GM18499 (cell line): ENCODE data around the gene GSG1L.

Experiments
- ATAC-seq: cut with Tn5 transposase; IDR thresholded peaks from one replicate; pipeline ENCODE4 v1.9.1; 2021; ENCODE audit warnings: moderate number of reproducible peaks; ENCODE audit not compliant: insufficient read depth, unreplicated experiment

GSG1L gene

DNA sequence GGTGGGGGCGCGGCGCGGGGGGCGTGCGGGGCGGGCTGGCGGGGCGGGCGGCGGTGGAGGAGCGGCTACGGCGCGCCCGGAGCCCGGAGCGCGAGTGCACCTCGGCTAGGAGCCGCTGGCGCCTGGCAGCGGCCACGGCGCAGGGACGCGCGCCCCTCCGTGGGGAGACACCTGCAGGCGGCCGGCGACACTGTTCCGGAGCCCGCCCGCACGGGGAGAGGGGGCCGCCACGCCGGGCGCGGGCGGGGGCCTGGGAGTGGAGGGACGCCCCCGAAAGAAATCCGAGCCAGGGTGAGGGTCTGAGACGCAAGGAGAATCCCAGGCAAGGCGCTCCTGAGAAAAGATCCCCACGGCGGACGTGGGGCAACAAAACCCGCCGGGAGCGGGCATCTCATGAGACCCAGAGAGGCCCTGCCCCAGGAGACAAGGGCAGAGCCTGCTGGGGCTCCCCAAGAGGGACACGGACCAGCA lies at the start of gene GSG1L:
TSS of gene GSG1L (minus strand) at position 124 of the 471 bp plus-strand sequence. CDS start 290 bp downstream, outside the sequence.
- no peak for ATAC-seq

DNA sequence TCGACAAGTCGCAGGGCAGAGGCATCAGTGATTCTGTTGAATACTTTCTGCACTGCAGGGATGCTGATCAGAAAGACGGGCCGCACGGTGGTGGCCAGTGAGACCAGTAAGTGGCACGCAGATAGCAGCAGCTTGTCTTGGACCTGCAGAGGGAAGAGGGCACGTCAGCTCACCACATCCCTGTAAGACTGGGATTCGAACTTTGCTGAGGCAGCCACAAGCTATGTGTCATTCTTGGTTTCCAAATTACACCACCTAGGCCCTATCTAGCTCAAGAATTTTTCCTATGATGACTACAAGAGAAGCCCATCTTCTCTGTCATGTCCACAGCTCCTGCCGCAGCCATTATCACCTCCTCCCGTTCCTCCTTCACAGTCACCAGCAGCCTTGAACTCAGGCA lies 49.4 kb upstream of the GSG1L start:
- no peak for ATAC-seq

DNA sequence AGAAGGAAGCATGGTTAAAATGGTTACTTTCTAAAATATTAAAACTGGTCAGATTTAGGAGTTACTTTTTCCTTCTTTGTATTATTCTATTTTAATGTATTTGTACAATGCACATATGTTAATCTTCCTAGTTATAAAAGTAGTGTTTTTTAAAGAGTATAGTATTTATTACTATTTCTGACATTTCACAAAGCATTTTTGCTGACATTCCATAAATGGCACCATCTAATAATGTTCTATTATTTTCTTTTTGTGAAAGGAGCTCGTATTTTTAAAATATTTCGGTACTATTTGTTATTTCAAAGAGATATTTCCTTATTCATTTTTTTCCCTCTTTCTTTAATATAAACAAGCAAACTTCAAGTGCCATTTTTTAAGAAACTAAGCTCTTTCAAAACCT lies 47.5 kb upstream of the GSG1L start:
- no peak for ATAC-seq

DNA sequence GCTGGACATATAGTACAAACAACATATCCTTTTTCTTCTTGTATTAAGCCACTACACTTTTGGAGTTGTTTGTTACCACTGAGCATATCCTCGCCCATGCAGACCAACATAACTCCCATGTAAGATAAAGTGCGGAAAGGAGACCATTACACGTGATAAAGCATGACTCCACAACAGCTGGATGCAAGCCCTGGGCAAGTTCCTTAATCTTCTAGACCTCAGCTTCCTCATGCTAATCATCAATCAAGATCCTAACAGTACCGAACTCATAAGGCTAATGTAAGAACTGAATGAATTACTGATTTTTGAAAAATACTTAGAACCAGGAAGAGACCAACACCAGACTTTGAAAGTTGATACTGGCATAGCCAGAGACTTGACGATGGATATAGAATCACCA lies 47.0 kb upstream of the GSG1L start:
- no peak for ATAC-seq

DNA sequence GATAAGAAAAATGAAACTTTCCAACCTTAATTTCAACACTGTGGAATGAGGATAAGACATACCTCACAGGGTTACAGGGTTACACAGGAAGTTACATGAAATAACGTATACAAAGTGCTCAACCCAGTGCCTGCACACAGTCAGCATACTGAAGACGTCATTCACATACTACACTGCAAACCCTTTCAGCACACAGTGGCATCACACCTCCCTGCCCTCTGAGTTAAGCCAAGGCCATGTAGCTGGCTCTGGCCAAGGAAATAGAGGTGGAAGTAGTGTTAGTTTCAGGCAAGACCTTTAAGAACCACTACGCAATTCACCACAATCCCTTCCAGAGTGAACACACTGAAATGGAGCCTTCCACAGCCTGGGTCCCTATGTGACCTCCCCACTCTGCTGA lies 46.6 kb upstream of the GSG1L start:
- ATAC-seq, result no peak

DNA sequence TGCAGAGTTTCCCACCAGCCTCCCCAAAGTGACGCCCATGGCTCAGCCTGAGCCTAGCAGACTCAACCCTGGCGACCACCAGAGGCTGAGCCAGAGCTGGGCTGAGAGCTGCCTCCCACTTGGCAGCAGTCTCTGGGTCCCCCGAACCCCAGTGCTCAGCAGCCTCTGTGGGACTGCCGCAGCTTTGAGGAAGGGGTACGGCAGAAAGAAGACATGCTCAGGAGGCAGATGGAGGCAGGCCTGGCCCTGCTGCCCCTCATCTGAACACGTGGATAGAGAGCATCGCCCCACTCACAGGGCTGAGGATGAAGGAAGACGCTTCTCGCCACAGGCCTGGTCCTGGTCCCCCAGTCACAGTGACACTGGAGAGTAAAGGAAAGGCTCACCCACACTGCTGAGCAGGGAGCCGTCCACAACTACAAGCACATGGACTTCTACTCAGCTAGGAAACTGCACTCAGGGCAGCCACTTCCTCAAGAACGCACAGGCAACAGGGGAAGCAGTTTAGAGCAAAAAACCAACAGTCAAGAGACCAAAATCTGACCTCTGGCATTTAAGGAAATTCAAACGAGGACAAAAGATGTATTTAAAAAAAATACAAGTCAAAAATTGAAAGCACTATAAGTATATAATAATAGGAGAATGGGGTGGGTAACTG lies 45.2 kb upstream of the GSG1L start:
- no peak for ATAC-seq

DNA sequence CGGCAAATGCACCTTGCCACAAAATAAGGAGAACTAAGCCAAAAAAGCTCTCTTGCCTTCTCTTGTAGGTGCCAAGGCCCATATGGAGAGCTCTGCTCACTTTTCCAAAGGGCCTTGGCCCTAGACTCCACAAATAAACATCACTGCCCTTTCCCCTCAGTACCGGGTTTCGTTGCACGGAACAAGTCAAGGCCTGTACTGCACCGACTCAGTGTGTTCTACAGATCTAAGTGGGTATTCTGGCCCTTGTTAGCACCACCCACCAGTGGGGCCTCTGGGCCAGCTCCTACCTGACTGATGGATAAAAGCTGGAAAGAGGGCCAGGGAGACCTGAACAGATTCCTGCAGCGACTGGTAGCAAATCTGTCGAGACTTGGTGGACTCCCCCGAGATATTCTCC lies 43.7 kb upstream of the GSG1L start:
- ATAC-seq, result no peak

DNA sequence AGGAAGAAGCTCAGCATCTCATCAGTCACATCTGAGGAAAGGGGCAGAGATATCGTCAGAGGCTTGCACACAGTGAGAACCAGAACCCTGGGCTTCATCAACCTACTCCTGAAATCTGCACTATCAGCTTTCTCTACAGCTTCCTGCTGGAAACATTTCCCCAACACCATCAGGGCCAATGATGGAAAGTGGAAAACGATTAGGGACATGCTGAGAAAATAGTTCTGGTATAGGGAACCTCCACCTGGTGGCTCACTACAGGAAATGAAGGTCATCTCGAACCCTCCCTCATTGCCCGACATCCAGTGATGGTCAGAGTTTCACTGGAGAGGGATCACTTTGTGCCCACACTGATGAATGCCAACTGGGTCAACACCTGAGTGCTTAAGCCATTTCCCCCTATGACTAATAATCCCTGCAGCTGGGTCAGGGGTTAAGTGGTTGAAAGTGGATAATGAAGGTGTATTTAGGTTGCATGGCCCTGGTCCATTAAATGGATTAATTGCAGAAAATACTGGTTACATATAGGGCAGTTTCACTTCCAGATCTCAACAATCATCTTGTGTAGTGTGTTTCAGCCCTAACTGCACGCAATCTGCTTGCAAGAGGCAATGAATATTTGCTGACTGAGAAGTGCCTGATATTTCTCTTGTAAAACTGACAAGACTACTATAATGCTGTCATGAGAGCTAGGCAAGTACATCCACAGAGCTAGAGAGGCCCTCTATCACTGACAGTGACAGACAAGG lies 43.1 kb upstream of the GSG1L start:
- ATAC-seq, result no peak

DNA sequence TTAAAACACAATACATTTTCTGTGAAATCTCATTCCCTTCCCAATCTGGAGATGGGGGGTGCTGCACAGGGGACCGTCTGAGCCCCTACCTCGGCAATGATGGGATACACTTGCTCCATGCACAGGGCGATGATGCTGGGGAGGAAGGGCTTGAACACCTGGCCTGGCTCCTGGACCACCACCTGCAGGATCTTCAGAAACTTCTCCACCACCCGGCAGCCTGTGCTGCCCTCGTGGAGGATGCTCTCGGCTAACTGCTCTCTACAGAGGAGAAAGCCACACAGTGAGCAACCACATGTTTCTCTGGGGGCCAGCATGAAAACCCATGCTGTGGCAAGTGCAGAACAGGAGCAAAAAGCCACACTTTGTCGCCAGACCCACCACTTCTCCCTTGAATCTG lies 42.4 kb upstream of the GSG1L start:
- no peak for ATAC-seq

DNA sequence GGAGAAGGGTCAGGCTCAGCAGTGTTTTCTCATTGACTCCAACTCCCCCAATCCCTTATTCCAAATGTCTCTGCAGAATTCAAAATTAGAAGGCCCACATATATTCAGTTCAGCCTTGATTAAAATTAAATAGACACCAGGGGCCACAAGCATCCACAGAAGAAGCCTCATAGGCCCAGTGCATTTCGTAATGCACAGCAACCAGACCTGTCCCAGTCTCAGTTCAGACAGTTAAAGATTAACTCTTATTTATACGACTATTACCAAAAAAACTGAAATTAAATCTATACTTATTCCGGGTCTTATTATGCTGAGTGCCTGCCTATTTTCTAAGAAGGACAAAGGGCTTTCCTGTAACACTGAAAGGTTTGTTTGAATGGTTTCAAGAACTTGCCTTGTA lies 41.8 kb upstream of the GSG1L start:
- ATAC-seq, result no peak

DNA sequence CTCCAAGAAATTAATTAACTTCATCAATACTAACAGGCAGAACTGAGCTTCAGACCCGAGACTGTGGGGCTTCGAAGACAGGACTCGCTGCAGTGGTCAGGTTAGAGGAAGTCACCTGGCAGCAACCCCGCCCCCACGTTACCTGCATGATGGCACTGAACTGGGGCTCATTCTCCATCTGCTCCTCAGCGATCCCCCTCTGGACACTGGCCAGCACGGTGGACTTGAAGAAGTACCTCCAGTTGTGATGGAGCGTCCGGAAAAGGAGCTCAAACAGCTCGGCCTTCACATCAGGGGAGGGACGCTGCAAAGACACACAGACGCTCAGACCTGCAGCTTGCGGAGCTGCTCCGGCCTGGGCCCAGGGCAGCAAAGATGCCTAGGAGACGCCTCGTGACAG lies 40.9 kb upstream of the GSG1L start:
- no peak for ATAC-seq

DNA sequence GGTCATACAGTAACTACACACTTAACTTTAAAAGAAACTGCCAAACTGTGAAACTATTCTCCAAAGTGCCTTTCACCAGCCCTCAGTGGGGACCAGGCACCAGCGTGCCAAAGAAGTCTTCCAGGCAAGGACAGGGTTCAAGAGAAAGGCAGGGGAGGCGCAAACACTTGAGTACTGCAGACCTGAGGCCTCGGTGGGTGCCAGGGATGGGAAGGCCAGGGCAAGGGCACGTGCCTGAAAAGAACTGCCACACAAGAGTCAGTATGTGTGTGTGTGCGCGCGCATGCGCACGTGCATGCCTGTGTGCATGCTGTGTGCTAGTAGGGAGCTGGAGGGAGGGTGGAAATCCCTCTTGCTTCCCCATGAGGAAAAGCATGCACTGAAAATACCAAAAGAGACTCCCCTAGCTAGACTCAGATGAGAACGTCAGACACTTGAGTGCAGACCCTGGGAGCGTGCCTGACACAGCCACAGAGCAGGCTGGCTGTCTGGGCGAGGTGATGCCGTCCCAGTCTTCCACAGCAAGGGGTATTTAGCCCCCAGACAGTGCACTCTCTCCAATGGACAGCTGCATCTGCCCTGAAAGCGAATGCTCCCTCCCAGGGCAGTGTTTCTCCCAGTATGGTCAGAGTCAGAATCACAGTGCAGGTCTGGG lies 40.1 kb upstream of the GSG1L start:
- no peak for ATAC-seq

DNA sequence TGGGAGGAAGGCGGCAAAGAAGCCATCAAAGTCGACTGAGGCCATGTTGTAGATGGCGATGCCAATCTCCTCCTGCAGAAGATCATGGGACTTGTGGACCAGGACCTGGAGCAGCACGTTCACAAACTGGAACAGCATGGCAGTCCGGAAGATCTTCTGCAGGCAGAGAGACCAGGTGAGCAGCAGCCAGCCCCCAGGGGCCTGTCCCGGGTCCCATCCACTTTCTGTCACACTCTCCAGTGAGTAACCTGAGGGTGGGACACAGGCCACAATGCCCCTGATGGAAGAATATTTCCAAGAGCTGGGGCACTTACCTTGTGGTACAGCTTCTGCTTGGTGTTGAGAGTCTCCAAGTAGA lies 38.0 kb upstream of the GSG1L start:
- ATAC-seq, result no peak

DNA sequence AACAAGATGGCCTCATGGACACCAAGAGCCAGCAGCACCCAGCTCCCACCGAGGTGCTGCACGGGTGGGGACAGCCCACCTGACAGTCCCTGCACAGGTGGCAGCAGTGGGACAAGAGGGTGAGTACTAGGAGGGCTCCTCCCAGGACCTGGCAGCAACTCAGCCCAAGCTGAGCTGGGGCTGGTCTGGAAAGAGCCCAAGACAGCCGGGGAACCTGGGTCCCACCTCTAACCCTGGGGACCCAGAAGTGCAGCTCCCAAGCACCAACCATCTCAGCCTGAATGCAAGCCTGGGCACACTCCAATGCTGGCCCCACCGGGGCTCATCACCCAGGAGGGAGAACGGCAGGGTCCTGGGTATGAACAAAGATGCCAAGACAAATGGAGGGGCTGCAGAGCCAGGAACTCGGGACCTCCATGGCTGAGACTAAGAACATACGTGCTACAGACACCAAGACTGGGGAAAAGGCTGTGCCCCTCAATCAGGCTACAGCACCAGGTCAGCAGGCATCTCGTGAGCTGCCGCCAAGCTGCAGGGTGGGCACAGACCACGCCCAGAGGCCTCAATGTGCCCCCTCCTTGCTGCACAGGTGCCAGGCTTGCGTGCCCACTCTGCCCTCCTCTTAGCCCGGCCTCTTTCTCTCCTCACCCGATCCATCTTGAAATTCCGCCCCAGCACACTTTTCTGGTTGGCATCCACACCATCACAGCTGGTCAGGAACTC lies 37.5 kb upstream of the GSG1L start:
- ATAC-seq, result no peak

DNA sequence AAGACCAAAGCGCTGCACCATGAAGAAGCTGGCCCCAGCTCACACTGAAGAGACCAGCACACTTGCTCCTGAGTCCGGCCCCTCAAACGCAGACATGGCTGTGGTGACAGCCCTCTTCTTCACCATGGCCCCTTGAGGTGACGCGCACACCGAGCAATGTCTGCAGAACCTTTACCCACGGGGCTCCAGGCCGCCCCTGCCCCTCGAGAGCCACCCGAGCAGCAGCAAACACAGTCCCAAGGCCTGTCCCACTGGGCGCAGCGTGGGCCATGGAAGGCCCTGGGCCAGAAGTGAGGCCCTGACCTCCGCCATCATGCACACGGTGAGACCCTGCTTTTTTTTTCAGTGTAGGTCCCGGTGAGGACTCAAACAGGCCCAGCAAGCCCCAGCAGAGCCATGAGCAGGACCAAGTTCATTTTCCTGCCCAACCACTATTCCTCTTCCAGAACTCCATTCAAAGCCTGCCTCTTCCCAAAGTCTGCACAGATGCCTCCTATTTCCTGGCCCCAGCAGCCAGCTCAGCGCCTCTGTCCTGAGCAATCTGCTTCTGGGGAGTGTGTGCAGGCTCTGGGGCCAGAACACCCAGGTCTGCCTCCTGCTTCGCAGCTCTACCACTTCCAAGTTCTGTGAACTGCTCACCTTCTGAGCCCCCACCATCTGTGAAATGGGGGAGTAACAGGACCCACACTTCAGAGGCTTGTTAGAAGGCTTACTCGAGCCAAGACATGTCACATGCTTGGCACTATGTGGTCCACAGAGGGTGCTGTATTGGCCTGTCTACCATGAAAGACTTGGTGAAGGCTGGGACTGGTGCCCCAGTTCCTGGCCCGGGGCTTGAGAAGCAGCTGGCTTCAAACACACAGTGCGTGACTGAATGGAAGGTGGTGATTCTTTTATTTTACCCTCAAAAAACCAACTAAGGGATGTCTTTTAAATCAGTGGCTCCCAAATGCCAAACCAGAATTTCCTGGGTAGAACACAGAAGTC lies 35.7 kb upstream of the GSG1L start:
- no peak for ATAC-seq

DNA sequence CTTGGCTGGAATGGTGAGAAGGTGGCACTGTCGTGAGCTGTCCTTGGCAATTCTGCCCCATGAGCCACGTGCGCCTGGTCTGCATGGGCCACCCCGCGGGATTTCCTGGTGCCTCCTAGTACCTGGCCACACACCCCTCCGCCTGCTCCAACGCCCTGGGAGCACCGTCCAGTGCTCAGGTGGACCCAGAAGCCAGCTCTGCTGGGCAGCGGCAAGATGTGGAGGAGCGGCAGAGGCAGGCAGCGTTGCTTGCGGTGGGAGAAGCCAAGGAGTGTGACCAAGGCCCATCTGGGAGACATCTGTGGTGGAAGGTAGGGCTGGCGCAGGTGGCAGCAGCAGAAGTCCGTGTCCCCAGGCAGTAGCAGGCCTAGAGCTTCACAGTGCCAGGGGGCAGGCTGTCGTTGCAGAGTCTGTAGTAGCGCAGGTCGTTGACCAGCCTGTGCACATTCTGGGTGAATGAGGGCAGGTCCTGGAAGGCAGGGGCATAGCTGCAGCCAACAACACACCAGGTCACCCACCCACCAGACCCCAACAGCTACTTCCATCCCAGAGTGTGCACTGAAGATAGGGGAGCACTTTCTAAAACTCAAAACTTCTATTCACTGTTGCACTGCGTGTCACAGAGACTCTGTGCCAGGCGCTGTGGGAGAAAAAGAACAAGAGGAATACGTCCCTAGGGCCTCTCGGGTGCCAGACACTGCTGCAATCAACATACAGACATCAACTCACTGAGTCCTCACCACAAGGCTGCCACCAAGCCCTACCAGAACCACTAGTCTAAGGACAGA lies 34.9 kb upstream of the GSG1L start:
- no peak for ATAC-seq

DNA sequence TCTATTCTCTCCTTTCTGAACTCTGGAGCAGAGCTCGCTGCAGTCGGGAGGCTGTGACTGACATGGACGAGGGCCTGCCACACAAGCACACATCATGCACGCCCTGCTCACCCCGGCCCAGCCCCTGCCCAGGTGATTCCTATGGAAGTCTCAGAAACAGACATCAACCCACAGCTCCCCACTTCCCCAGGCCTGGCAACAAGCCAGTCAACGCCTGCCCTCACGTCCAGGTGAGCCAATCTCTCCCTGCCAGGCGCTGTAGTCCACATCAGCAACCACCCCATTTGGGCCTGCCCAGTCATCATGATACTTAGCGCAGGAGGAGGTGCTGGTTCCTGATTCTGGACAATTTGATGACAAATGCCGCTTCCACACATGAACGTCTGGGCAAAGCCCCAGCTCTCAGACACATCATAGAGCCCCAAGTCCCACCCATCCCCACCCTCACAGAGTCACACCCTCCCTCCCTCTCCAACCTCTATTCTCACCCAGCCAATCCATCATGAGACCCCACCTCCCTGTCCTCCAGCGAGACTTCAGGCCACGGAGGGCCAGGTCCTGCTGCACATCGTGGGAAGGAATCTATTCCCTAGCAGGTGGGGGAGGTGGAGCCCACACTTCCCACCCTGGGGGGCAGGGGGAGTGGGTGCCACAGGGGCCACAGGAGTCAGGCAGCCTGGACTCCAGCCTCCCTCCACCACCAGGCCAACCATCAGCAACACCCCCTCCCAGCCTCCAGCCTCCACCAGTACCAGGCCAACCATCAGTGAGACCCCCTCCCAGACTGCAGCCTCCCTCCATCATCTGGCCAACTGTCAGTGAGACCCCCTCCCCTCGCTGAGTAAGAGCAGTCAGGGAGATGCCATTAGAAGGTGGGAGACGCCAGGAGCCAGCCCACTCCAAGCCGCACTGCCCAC lies 33.7 kb upstream of the GSG1L start:
- ATAC-seq, result no peak

DNA sequence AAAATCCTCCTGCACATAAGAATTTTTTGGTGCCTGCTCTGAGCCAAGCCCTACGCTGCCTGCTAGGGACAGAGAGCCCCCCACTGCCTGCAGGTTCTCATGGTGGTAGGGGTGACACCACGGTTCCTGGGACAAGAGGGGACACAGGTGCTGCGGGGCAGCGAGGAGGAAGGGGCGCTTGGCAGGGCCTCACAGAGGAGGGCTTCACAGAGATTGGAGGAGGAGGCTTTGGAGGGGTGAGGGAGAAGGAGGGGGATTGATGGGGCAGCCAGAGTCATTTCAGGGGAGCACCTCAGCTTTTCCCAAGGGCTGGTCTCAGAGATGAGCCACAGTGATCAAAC lies 29.8 kb upstream of the GSG1L start:
- no peak for ATAC-seq
